Sigmoid colon (tissue), 4 donors: ENCODE measurements around the gene ARRB1.

ENCODE experiments used
- CTCF ChIP-seq, 4 experiments: fragments of 450-650 bp in 3 of 4; fragments of 200-600 bp in 1 of 4; IDR thresholded peaks; one replicate each; pipeline ENCODE4 v1.5.1; 2016 to 2019; ENCODE audit warnings: antibody characterized with exemption in 4 of 4, mild to moderate bottlenecking in 3 of 4, moderate library complexity in 2 of 4
- EP300 ChIP-seq, 4 donors: sonication (generic); formaldehyde crosslinking; IDR thresholded peaks; one replicate each; pipeline ENCODE4 v1.6.1; 2017; ENCODE audit warnings: antibody characterized with exemption in 4 of 4
- POLR2A ChIP-seq, 2 donors: fragments of 450-650 bp; IDR thresholded peaks; one replicate each; pipeline ENCODE4 v1.6.1; 2016; ENCODE audit warnings: antibody characterized with exemption in 2 of 2, mild to moderate bottlenecking in 2 of 2, moderate library complexity in 2 of 2

- TF ChIP-seq CTCF (IDR thresholded peaks at IDR 0.05) (no peak), EP300 (IDR thresholded peaks at IDR 0.05) (no peak), POLR2A (IDR thresholded peaks at IDR 0.05) (no peak)
These were observed 5.9 kb downstream of the ARRB1 start for GRCh38 chr11:75345455-75346160.
